Measurements from ENCODE around the gene PTTG1IP2.

Gene PTTG1IP2

DNA sequence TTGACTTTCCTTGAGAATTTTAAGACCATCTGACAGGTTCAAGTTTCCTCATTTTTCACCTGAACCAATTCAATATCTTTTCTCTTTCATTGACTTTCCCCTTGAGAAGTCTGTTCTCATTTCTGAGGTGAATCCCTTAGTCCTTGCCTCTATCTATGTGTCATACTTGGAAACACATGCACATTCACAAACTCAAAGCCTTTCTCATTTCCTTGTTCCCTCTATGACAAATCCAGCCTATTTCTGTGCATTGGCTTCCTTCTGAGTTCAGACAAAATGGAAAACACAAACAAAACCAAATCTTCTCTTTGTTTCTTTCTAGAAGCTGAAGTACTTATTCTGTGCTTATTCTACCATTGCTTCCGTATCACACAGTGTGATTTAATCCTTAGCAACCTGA, 13.8 kb downstream of the PTTG1IP2 start:
- no peak for DNase-seq (ENCODE audit: low read depth)

DNA sequence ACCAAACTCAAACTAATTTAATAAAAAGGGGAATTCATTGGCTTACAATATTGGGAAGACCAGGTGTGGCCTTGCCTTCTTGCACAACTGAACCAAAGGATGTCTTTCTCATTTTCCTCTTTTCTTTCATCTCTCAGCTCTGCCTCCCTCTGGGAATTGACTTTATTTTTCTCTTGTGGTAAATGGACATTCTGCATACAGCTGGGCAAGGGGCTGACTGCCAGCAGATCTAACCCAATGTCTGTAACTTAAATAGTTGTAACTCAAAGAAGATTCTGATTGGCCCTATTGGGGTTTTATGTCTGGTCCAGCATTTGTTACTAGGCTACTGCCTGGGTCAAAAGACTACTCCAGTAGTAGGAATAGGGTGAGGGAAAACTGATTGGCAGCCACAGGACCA, 15.3 kb downstream of the PTTG1IP2 start:
- DNase-seq (ENCODE audit: low read depth) = no peak

DNA sequence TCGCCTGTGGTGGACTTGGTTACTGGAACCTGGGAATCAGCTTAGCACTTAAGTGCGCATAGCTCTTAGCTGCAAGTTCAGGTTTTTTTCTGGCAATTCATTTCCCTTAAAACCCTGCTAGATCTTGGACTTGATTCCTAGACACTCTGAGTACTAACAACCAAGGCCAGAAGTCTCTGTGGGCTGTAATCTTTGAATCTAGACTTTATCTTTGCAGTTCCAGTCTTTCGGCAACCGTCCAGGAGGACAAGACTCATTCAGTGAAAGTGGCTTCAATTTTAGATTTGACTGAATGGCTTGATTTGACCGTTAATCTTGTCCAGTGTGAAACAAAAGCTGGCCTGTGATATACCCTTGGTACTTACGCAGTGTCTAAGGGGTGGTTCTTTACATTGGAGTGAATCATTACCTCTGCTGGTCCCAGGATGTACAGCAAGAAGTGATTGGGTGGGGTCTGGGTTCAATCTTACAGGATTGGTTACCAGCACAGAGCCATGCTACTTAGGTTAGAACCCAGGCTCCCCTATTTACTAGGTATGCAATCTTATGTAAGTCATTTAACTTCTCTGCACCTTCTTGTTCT, 16.4 kb downstream of the PTTG1IP2 start:
- DNase-seq (ENCODE audit: low read depth) = no peak

DNA sequence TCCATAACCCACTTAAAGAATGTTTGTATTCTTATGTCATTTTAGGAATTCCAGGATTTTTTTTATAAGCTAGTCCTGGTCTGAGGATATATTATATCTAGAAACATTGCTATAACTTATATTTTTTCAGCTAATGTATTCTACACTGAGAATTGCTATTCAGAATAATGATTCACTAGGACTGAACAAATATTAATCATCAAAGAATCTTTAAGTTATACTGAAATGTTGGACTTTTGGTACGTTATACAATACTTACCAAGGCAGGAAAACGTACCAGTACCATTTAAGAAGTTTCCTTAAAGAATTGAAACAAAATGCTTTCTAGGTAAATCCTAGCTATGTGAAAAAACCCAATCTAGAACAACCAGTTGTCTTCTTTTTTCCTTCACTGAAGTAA, 18.4 kb downstream of the PTTG1IP2 start:
- no peak for DNase-seq (ENCODE audit: low read depth)

DNA sequence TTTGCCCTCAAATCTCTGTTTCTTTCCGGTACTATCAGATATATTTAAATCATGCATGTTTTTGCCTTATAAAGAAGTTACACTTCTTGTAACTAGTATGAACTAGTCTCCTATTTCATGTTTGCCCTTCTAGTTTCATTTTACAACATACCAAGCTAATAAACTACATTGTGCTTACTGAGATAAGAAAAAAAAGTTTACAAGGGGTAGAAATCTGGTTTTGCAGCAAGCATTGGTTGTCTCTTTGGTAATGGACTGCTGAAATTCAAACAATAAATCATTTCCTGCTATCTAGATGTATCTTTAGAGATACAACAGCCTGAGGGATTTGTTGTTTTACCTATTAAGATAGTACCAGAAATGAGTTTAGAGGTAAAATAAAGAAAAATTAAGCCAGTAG, 18.8 kb downstream of the PTTG1IP2 start:
- DNase-seq (ENCODE audit: low read depth) = no peak

DNA sequence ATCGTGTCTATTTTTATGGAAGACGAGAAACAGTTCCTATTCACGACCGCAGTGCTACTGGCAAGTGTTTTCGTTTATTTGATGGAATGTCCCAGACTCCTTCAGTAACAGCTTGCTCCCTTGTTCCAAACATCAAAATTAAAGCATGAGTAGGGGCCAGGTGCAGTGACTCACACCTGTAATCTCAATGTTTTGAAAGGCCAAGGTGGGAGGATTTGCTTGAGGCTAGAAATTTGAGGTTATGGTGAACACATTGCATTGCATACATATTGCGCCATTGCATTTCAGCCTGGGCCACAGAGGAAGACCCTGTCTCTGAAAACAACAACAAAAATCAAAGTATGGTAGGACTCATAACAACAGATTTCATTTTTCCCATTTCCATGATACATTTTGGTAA, 22.8 kb downstream of the PTTG1IP2 start:
- no peak for DNase-seq (ENCODE audit: low read depth)

DNA sequence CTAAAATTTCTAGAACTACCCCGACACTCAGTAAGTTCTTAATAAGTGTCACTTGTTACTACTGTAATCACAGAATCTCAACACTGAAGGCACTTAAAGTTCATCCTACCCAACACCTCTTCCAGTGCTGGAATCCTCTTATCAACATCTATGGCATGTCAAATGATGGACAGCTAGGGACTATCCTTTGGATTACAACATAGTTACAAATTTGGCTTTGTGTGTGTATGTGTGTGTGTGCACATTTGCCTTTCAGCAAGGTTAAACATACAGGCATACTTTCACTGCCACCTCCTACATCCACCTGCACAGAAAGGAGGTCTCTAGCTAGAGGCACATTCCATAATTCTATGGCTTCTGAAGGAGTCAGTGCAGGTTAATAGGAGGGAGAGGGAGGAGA, 25.8 kb downstream of the PTTG1IP2 start:
- DNase-seq (ENCODE audit: low read depth) = no peak

DNA sequence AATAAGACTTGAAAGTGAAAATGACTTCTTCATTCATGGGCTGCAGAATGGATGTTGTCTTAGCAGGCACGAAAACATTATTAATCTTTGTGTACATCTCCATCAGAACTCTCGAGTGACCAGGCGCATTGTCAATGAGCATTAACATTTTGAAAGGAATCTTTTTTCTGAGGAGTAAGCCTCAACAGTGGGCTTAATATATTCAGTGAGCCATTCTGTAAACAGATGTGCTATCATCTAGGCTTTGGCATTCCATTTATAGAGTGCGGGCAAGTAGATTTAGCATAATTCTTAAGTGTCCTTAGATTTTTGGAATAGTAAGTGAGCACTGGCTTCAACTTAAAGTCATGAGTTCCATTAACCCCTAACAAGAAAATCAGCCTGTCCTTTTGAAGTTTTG, 33.1 kb downstream of the PTTG1IP2 start:
- no peak for DNase-seq (ENCODE audit: low read depth)

DNA sequence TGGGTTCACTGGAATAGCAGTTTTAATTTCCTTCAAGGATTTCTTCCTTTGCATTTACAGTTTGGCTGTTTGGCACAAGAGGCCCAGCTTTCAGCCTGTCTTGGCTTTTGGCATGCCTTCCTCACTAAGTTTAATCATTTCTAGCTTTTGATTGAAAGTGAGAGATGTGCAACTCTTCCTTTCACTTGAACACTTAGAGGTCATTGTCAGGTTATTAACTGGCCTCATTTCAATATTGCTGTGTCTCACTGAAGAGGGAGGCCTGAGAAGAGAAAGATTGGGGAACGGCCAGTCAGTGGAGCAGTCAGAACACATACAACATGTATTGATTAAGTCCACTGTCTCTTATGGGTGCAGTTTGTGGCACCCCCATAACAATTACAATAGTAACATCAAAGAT, 33.9 kb downstream of the PTTG1IP2 start:
- DNase-seq (ENCODE audit: low read depth) = no peak

DNA sequence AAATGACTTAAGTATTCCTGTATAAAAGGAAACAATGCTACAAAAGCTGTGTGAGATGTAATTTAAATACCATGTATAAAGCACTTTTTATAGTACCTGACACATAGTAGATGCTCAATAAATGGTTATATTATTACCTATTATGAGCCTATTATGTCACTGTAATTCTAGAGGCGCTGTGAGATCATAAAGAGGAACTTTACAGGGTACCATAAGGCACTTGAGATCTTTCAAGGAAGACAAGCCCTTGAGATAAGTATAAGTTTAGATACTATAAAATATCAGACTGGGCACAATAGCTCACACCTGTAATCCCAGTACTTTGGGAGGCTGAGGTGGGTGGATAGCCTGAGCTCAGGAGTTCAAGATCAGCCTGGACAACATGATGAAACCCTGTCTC, 38.3 kb downstream of the PTTG1IP2 start:
- DNase-seq (ENCODE audit: low read depth) = no peak

DNA sequence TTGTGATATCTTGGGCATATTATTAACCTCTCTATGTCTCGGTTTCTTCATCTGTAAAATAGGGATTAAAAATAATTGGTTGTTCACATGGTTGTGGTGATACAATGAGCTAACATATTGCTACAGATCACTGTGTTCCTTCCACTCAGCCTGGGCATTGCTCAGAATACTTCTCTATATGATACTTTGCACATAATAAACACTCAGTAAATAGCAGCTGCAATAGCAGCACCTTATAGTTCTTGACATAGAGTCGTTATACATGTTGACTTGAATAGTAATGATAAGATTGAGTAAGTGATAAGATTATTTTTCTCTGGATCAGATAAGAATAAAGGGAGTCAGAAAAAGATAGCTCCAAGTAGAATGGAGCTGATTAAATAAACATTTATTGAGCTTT, 42.3 kb downstream of the PTTG1IP2 start:
- DNase-seq (ENCODE audit: low read depth) = no peak

DNA sequence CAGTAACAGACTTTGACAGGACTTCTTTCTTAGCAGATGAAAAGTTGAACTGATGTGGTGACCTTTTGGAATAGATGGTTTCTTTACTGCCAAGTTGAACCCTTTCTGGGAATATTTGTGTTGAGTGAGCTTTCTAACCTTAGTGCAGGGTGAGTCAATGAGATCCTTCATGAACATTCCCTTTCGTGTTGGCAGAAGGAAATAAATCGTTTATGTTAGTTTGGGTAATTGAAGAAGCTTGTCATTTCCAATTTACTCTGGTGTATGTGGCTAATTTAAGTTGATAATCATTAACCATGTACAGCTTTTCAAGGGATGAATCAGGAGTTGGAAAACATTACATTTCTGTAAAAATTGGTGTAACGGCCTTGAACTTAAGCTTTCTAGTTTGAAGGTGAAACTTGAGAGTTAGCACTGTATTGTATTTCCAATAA, 43.4 kb downstream of the PTTG1IP2 start:
- no peak for DNase-seq (ENCODE audit: low read depth)

DNA sequence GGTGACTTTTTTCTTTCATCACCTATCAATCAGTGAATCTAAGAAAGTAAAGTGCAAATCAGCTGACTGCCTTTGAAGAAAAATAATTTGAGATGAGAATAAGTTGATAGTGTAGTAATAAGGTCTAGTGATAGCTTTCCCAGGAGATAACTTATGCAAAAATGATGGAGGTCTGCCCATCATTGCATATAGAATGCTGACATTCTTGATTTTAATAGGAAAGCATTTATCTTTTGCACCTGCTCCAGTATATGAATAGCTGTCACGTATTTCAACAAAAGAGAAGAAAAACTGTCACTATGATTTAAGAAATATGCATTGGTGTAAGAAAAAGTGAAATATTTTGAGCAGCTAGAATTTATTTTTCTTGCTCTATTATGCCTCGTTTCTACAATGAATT, 46.8 kb downstream of the PTTG1IP2 start:
- no peak for DNase-seq (ENCODE audit: low read depth)

DNA sequence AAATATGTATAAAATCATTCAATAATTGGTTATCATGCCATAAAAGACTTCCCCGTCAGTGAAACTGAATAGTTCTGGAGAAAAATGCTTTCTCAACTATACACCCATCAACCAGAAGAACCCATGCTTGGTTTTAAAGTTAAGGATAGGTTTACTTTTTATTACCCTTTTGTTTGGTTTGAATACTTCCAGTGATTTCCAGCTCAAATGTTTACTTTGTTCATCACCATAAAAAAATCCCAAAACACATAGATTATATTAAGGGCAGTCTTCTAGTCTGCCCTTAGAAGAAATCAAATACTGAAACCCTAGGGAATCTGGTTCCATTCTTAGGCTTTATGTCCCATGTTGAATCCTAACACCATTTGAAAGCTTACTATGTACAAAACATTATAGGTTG, 49.2 kb downstream of the PTTG1IP2 start:
- no peak for DNase-seq (ENCODE audit: low read depth)

DNA sequence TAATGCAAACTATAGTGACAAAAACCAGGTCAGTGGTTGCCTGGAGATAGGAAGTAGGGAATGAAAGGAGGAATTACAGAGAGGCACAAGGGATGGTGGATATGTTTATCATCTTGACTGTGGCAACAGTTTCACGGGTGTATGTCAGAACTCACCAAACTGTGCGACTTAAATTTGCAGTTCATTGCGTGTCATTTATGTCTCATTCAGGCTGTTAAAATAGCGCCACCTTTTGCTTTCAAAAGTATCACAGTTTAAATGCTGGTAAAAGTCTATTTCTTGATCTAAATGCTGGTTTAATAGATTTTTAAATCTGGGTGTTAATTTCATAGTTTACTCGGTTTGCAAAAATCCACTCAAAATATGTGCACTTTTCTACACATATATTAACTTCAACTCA, 51.0 kb downstream of the PTTG1IP2 start:
- no peak for DNase-seq (ENCODE audit: low read depth)

DNA sequence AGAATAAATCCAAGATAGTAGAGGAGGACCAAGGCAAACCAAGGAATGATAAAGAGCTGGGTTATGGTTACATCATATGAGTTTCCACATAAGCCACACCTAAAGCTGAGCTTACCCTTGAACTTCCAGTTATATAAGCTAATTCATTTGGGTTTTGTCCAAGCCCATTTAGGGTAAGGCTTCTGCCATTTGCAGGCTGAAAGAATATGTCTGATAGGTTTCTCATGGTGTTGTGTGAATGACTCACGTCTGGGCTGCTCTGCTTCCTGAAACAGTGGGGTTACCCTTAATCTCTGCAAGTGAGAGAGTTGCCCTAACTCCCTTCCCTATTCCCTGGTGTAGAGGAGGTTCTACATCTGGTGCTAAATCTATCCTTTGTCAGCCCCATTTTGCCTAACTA, 60.8 kb downstream of the PTTG1IP2 start:
- DNase-seq (ENCODE audit: low read depth) = no peak

DNA sequence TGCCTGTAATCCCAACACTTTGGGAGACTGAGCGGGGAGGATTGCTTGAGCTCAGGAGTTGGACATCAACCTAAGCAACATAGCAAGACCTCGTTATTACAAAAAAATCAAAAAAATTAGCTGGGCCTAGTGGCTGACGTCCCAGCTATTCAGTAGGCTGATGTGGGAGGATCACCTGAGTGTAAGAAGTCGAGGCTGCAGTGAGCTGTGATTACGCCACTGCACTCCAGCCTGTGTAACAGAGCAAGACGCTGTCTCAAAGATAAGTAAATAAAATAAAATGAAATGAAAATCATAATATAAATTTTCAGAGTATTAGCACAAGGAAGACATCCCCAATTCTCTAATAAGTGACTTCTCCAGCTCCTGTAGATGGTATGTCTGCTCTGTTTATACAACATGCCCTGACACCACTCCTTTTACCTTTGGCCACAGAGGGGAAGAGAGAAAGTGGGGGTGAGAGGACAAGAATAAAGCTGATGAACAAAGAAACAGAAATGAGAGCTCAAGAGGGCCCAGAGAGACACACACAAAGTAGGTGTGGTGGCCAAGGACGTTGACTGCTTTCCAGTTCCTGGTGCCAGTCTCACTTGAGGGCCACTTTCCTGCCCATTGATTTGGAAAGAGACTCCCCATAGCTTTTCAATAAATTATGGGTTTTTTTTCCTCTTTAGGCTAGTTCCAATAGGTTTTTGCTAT, 62.9 kb downstream of the PTTG1IP2 start:
- DNase-seq (ENCODE audit: low read depth) = no peak

DNA sequence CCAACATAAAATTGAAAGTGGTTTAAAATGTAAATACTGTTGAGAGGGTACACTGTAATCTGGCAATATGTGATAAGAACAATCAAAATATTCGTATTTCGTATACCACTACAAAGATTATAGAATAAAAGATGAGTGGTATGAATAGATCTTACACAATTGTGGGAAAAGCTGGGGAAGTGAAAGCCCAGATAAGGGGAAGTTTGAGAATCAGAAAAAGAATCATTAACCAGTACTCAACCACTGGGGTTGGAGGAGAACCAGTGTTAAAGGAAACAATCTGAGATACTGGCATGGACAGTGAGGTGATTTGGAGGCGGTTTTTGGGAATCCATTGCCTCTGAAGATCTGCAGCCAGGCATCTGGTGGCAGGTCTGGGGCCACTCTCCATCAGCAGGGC, 67.0 kb downstream of the PTTG1IP2 start:
- no peak for DNase-seq (ENCODE audit: low read depth)

DNA sequence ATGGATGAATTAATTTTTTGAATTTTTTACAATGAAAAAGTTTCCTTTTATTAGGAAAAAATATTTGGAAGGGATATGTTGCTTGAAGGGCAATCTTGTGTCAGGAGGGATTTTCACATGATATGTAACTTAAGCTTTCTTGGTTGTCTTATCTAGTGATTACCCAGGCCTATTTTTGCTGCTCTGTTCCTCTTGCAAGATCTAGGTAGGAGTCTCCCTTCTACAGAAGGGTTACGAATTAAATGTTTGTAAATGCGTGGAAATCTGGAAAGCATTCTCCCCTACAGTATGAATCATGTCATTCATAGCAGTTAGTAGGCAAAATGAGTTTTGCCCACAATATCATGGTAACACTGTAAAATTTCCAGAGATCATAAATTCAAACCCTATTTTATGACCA, 69.0 kb downstream of the PTTG1IP2 start:
- DNase-seq (ENCODE audit: low read depth) = no peak

DNA sequence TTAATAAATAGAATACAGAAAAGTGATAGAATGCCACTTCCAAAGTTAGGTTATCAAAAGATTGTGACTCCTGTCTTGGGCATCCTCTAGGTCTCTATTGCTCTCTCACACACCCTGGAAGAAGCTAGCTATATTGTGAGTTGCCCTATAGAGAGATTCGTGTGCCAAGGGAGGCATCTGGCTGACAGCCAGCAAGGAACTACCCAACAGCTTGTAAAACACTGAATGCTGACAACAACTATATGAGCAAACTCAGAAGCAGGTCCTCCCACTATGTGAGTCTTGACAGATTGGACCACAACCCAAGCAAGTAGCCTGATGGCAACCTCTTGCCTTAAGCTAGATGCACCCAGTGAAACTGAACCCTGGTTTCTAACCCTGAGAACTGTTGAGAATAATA, 71.0 kb downstream of the PTTG1IP2 start:
- no peak for DNase-seq (ENCODE audit: low read depth)

DNA sequence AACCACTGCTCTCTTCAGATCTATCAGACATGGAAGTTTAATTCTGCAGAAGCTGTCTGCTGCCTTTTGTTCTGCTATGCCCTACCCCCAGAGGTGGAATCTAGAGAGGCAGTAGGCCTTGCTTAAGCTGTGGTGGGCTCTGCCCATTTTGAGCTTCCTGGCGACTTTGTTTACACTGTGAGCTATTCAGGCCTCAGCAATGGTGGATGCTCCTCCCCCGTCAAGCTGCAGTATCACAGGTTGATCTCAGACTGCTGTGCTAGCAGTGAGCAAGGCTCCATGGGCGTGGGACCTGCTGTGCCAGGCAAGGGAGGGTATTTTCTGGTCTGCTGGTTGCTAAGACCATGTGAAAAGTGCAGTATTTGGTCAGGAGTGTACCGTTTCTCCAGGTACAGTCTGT, 81.6 kb downstream of the PTTG1IP2 start:
- DNase-seq (ENCODE audit: low read depth) = no peak

DNA sequence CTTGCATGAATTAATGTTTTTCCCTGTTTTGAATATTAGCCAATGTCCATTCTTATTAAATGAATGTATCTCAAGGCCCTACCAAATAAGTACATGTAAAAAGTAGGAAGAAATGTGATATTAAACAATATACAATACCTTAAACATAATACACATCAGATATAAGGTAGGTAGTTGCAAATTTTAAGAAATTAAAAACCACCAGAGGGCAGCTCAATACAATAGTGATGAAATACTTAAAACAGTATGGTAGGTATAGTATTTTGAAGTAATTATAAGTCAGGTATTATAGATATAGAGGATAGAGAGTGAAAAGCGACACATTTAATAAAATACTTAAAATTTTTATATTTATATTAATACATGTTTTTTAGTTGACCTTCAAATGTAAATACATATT, 83.1 kb downstream of the PTTG1IP2 start:
- DNase-seq (ENCODE audit: low read depth) = no peak

DNA sequence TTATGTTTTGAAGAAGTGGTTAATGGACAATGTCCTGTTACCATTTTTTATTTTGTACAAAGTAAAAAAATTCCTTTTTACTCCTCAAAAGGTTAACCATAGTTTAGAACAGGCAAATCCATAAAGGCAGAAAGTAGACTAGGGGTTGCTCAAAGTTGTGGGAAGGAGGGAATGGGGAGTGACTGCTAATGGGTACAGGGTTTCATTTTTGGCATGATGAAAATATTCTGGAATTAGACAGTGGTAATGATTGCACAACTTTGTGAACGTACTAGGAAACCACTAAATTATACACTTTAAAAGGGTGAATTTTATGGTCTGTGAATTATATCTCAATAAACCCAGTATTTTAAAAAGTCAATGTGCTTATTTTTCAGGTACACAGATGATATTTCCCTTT, 91.3 kb downstream of the PTTG1IP2 start:
- DNase-seq (ENCODE audit: low read depth) = no peak

Measured in HS-27A (cell line).